Measurements from ENCODE around the gene SCUBE3.

SCUBE3 gene

GRCh38 chr6:35223396-35223795, 9.6 kb downstream of the SCUBE3 start:
- no peaks in the 10 kb centered on the region for H3K27me3 ChIP-seq (replicated peaks; ENCODE audit: control insufficient read depth, insufficient read depth, low read length)
- DNase-seq (ENCODE audit: extremely low read depth, insufficient read length), result no peak
- no peak for TF ChIP-seq CTCF (IDR thresholded peaks at IDR 0.05; ENCODE audit: insufficient read depth, low read length, poor library complexity, severe bottlenecking)

GRCh38 chr6:35224720-35225119, 11.0 kb downstream of the SCUBE3 start:
- H3K4me3 ChIP-seq (replicated peaks; ENCODE audit: low read depth, low read length), result no peak overlapping the region
- no peaks in the 10 kb centered on the region for H3K27me3 ChIP-seq (replicated peaks; ENCODE audit: control insufficient read depth, insufficient read depth, low read length)
- TF ChIP-seq CTCF (IDR thresholded peaks at IDR 0.05; ENCODE audit: insufficient read depth, low read length, poor library complexity, severe bottlenecking), result no peak
- DNase-seq (ENCODE audit: extremely low read depth, insufficient read length), result no peak
- no peaks in the 10 kb centered on the region; the same call in 1 of the 2 replicates for H3K36me3 ChIP-seq (ENCODE audit: control insufficient read depth, insufficient read depth, low read length)

More at GRCh38 chr6:35223396-35223795, 9.6 kb downstream of the SCUBE3 start:
- Histone ChIP-seq H3K4me3 (replicated peaks; ENCODE audit: low read depth, low read length) (no peak overlapping the region), H3K36me3 (ENCODE audit: control insufficient read depth, insufficient read depth, low read length) (no peaks in the 10 kb centered on the region; the same call in 1 of the 2 replicates)

GRCh38 chr6:35228481-35228880, 14.7 kb downstream of the SCUBE3 start:
- no peak for DNase-seq (ENCODE audit: extremely low read depth, insufficient read length)
- Histone ChIP-seq H3K36me3 (ENCODE audit: control insufficient read depth, insufficient read depth, low read length) (no peaks in the 10 kb centered on the region; the same call in 1 of the 2 replicates), H3K4me3 (replicated peaks; ENCODE audit: low read depth, low read length) (no peak overlapping the region), H3K27me3 (replicated peaks; ENCODE audit: control insufficient read depth, insufficient read depth, low read length) (no peaks in the 10 kb centered on the region)
- TF ChIP-seq CTCF (IDR thresholded peaks at IDR 0.05; ENCODE audit: insufficient read depth, low read length, poor library complexity, severe bottlenecking), result no peak

GRCh38 chr6:35229304-35229703, 15.5 kb downstream of the SCUBE3 start:
- DNase-seq (ENCODE audit: extremely low read depth, insufficient read length), result no peak

GRCh38 chr6:35230498-35230897, 16.7 kb downstream of the SCUBE3 start:
- TF ChIP-seq CTCF (IDR thresholded peaks at IDR 0.05; ENCODE audit: insufficient read depth, low read length, poor library complexity, severe bottlenecking), result no peak

More at GRCh38 chr6:35229304-35229703, 15.5 kb downstream of the SCUBE3 start:
- TF ChIP-seq CTCF (IDR thresholded peaks at IDR 0.05; ENCODE audit: insufficient read depth, low read length, poor library complexity, severe bottlenecking), result no peak
- H3K4me3 ChIP-seq (replicated peaks; ENCODE audit: low read depth, low read length), result no peak overlapping the region
- no peaks in the 10 kb centered on the region for H3K27me3 ChIP-seq (replicated peaks; ENCODE audit: control insufficient read depth, insufficient read depth, low read length)
- H3K36me3 ChIP-seq (ENCODE audit: control insufficient read depth, insufficient read depth, low read length), result no peaks in the 10 kb centered on the region; the same call in 1 of the 2 replicates

GRCh38 chr6:35230950-35231349, 17.2 kb downstream of the SCUBE3 start:
- Histone ChIP-seq H3K36me3 (ENCODE audit: control insufficient read depth, insufficient read depth, low read length) (no peaks in the 10 kb centered on the region; the same call in 1 of the 2 replicates), H3K4me3 (replicated peaks; ENCODE audit: low read depth, low read length) (no peak overlapping the region), H3K27me3 (replicated peaks; ENCODE audit: control insufficient read depth, insufficient read depth, low read length) (no peaks in the 10 kb centered on the region)
- no peak for TF ChIP-seq CTCF (IDR thresholded peaks at IDR 0.05; ENCODE audit: insufficient read depth, low read length, poor library complexity, severe bottlenecking)
- DNase-seq (ENCODE audit: extremely low read depth, insufficient read length), result no peak

More at GRCh38 chr6:35230498-35230897, 16.7 kb downstream of the SCUBE3 start:
- DNase-seq (ENCODE audit: extremely low read depth, insufficient read length), result no peak
- no peak overlapping the region for H3K4me3 ChIP-seq (replicated peaks; ENCODE audit: low read depth, low read length)
- H3K27me3 ChIP-seq (replicated peaks; ENCODE audit: control insufficient read depth, insufficient read depth, low read length), result no peaks in the 10 kb centered on the region
- H3K36me3 ChIP-seq (ENCODE audit: control insufficient read depth, insufficient read depth, low read length), result no peaks in the 10 kb centered on the region; the same call in 1 of the 2 replicates

All from GM06990 (cell line).